HEK293 (cell line): ENCODE results near the gene MRPL51.

Experiments used
- CTCF ChIA-PET: fragments of 350-600 bp; formaldehyde crosslinking; extraction: SDS; loops from one replicate; lab custom pipeline; 2021; ENCODE audit warnings: antibody characterized with exemption; lab: Yijun Ruan, JAX
- POLR2A ChIA-PET: fragments of 300-600 bp; formaldehyde crosslinking; extraction: SDS; loops from one replicate; lab custom pipeline; 2020; ENCODE audit warnings: antibody characterized with exemption, inconsistent platforms; lab: Yijun Ruan, JAX
- H3K27ac ChIP-seq: fragments of 200-500 bp; sonication (Bioruptor generic); 2 replicates; pipeline ENCODE4 v1.5.1; 2014; ENCODE audit warnings: low read depth, low read length, control low read depth, inconsistent platforms; ENCODE audit errors: extremely low read depth
- H3K36me3 ChIP-seq, 2 experiments: fragments of 200-500 bp in 1 of 2; sonication (Bioruptor generic) in 1 of 2; 1 replicate in 1 of 2; 2 replicates in 1 of 2; pipeline ENCODE4 v1.5.1; 2014 to 2017; ENCODE audit warnings: inconsistent platforms in 2 of 2, low read length in 2 of 2; ENCODE audit not compliant: control insufficient read depth in 2 of 2, insufficient read depth in 1 of 2
- H3K4me1 ChIP-seq: fragments of 200-500 bp; sonication (Bioruptor generic); 2 replicates; pipeline ENCODE4 v1.5.1; 2014; ENCODE audit warnings: mild to moderate bottlenecking, low read length, inconsistent platforms; ENCODE audit not compliant: control insufficient read depth, insufficient read depth
- H3K4me3 ChIP-seq: 2 replicates; pipeline ENCODE4 v1.5.1; 2011; ENCODE audit warnings: low read depth, mild to moderate bottlenecking, control low read depth, low read length, moderate library complexity
- H3K9me3 ChIP-seq: fragments of 200-500 bp; sonication (Bioruptor generic); 2 replicates; pipeline ENCODE4 v1.5.1; 2014; ENCODE audit warnings: low read depth, low read length, inconsistent platforms; ENCODE audit not compliant: control insufficient read depth, insufficient read depth
- KLF10 ChIP-seq: fragments of 450-650 bp; IDR thresholded peaks from 2 replicates; pipeline ENCODE4 v1.5.1; 2018; ENCODE audit warnings: missing biosample characterization, mild to moderate bottlenecking, missing genetic modification characterization
- KLF17 ChIP-seq: fragments of 450-650 bp; formaldehyde crosslinking; IDR thresholded peaks from 2 replicates; pipeline ENCODE4 v1.5.1; 2016; ENCODE audit warnings: missing biosample characterization, missing genetic modification characterization
- KLF8 ChIP-seq: fragments of 450-650 bp; formaldehyde crosslinking; IDR thresholded peaks from 2 replicates; pipeline ENCODE4 v1.5.1; 2016; ENCODE audit warnings: missing biosample characterization, missing genetic modification characterization
- ZBTB11 ChIP-seq: fragments of 450-650 bp; formaldehyde crosslinking; conservative IDR thresholded peaks from 2 replicates; pipeline ENCODE4 v1.5.1; 2016; ENCODE audit warnings: low read depth, missing biosample characterization, missing genetic modification characterization
- ZBTB20 ChIP-seq: fragments of 450-650 bp; formaldehyde crosslinking; IDR thresholded peaks from 2 replicates; pipeline ENCODE4 v1.5.1; 2016; ENCODE audit warnings: missing biosample characterization, missing genetic modification characterization
- ZBTB49 ChIP-seq: fragments of 450-650 bp; formaldehyde crosslinking; IDR thresholded peaks from 2 replicates; pipeline ENCODE4 v1.5.1; 2016; ENCODE audit warnings: missing biosample characterization, missing genetic modification characterization, low read depth
- ZNF132 ChIP-seq: fragments of 450-650 bp; formaldehyde crosslinking; IDR thresholded peaks from 2 replicates; pipeline ENCODE4 v1.5.1; 2017; ENCODE audit warnings: missing biosample characterization, missing genetic modification characterization, borderline replicate concordance
- ZNF140 ChIP-seq: fragments of 450-650 bp; formaldehyde crosslinking; IDR thresholded peaks from 2 replicates; pipeline ENCODE4 v1.5.1; 2016; ENCODE audit warnings: missing biosample characterization, missing genetic modification characterization
- ZNF146 ChIP-seq: fragments of 450-650 bp; formaldehyde crosslinking; IDR thresholded peaks from 2 replicates; pipeline ENCODE4 v1.5.1; 2016; ENCODE audit warnings: missing biosample characterization, missing genetic modification characterization
- ZNF169 ChIP-seq: fragments of 450-650 bp; formaldehyde crosslinking; IDR thresholded peaks from 2 replicates; pipeline ENCODE4 v1.5.1; 2016; ENCODE audit warnings: missing biosample characterization, missing genetic modification characterization
- ZNF324 ChIP-seq: fragments of 450-650 bp; formaldehyde crosslinking; IDR thresholded peaks from 2 replicates; pipeline ENCODE4 v1.5.1; 2016; ENCODE audit warnings: missing biosample characterization, missing genetic modification characterization
- ZNF335 ChIP-seq: fragments of 450-650 bp; formaldehyde crosslinking; conservative IDR thresholded peaks from 2 replicates; pipeline ENCODE4 v1.5.1; 2016; ENCODE audit warnings: missing biosample characterization, missing genetic modification characterization
- ZNF398 ChIP-seq: fragments of 450-650 bp; formaldehyde crosslinking; IDR thresholded peaks from 2 replicates; pipeline ENCODE4 v1.5.1; 2017; ENCODE audit warnings: missing biosample characterization, missing genetic modification characterization
- ZNF449 ChIP-seq: fragments of 450-650 bp; formaldehyde crosslinking; IDR thresholded peaks from 2 replicates; pipeline ENCODE4 v1.5.1; 2017; ENCODE audit warnings: missing biosample characterization, mild to moderate bottlenecking, missing genetic modification characterization, moderate library complexity
- ZNF585B ChIP-seq: fragments of 450-650 bp; formaldehyde crosslinking; IDR thresholded peaks from 2 replicates; pipeline ENCODE4 v1.5.1; 2016; ENCODE audit warnings: missing biosample characterization, missing genetic modification characterization
- ZNF610 ChIP-seq: fragments of 450-650 bp; formaldehyde crosslinking; IDR thresholded peaks from 2 replicates; pipeline ENCODE4 v1.5.1; 2016; ENCODE audit warnings: missing biosample characterization, missing genetic modification characterization, borderline replicate concordance
- ZNF664 ChIP-seq: fragments of 450-650 bp; formaldehyde crosslinking; IDR thresholded peaks from 2 replicates; pipeline ENCODE4 v1.5.1; 2016; ENCODE audit warnings: missing biosample characterization, missing genetic modification characterization
- ZNF701 ChIP-seq: fragments of 450-650 bp; formaldehyde crosslinking; IDR thresholded peaks from 2 replicates; pipeline ENCODE4 v1.5.1; 2016; ENCODE audit warnings: missing biosample characterization, missing genetic modification characterization
- ZNF785 ChIP-seq: fragments of 450-650 bp; formaldehyde crosslinking; IDR thresholded peaks from 2 replicates; pipeline ENCODE4 v1.5.1; 2016; ENCODE audit warnings: missing biosample characterization, missing genetic modification characterization
- ZNF830 ChIP-seq: fragments of 450-650 bp; IDR thresholded peaks from 2 replicates; pipeline ENCODE4 v1.5.0; 2018; ENCODE audit warnings: missing biosample characterization, missing genetic modification characterization, low read depth, mild to moderate bottlenecking, moderate library complexity
- ZNF837 ChIP-seq: fragments of 450-650 bp; formaldehyde crosslinking; IDR thresholded peaks from 2 replicates; pipeline ENCODE4 v1.5.1; 2016; ENCODE audit warnings: missing biosample characterization, missing genetic modification characterization
- ZSCAN5A ChIP-seq: fragments of 450-650 bp; formaldehyde crosslinking; IDR thresholded peaks from 2 replicates; pipeline ENCODE4 v1.5.1; 2016; ENCODE audit warnings: missing biosample characterization, missing genetic modification characterization

MRPL51 gene

GRCh38 chr12:6534945-6535696 lies 42.1 kb upstream of the MRPL51 start (continued):
- TF ChIP-seq ZNF146 (tag by site-specific recombination) (0 out of 2 replicates have a peak, but pooled peaks have one; percentile 2), ZNF324 (tag by site-specific recombination) (no peak), ZNF837 (tag by site-specific recombination) (0 out of 2 replicates have a peak, but pooled peaks have one; percentile 10), ZNF132 (tag by site-specific recombination) (no peak), ZBTB20 (peak; percentile 36; the same call in 1 of the 2 replicates)

- POLR2A ChIA-PET, result interaction anchor here (0.8 to 3.0 kb wide), 43 partner anchors 8 to 412 kb away, joined by 3 to 90 read pairs (median 6); partner anchors contain the start of genes CDCA3, COPS7A, MRPL51 and NCAPD2
- Histone ChIP-seq H3K4me3 (peak overlapping the region; percentile 73), H3K9me3 (no peaks in the 10 kb centered on the region), H3K27ac (peak overlapping the region; percentile 93), H3K4me1 (peaks cover 12% of the 10 kb centered on the region), H3K36me3 (peaks cover 22 to 76% of the 10 kb centered on the region in 2 experiments)
- CTCF ChIA-PET, result interaction anchor here (0.6 to 1.7 kb wide), 4 partner anchors 19 to 569 kb away, joined by 3 to 12 read pairs (median 3); no protein-coding TSS in a partner anchor
- TF ChIP-seq ZNF449 (tag by site-specific recombination), result peak; percentile 54; the same call in 1 of the 2 replicates
- peak; percentile 34; the same call in 1 of the 2 replicates for TF ChIP-seq ZNF398
- TF ChIP-seq ZNF585B (tag by site-specific recombination), result peak; percentile 16; the same call in 1 of the 2 replicates
- no peak for TF ChIP-seq ZNF701 (tag by site-specific recombination)
- TF ChIP-seq KLF10 (tag by site-specific recombination), result peak; percentile 40
- TF ChIP-seq ZNF169 (tag by site-specific recombination), result peak; percentile 74; the same call in 1 of the 2 replicates
- TF ChIP-seq ZBTB49, result no peak
- TF ChIP-seq ZBTB11 (tag by site-specific recombination), result no peak
- 0 out of 2 replicates have a peak, but pooled peaks have one; percentile 53 for TF ChIP-seq ZNF785 (tag by site-specific recombination)
- TF ChIP-seq ZNF830, result no peak
- TF ChIP-seq ZNF335, result no peak
- TF ChIP-seq ZNF610 (tag by site-specific recombination), result 0 out of 2 replicates have a peak, but pooled peaks have one; percentile 16
- TF ChIP-seq KLF8 (tag by site-specific recombination), result no peak; the same call in 1 of the 2 replicates
- TF ChIP-seq ZNF140, result no peak
- no peak for TF ChIP-seq ZNF664 (tag by site-specific recombination)
- TF ChIP-seq ZSCAN5A (tag by site-specific recombination), result 0 out of 2 replicates have a peak, but pooled peaks have one; percentile 54
- TF ChIP-seq KLF17 (tag by site-specific recombination), result no peak
Observed at GRCh38 chr12:6534695-6534944, 41.6 kb upstream of the MRPL51 start.
